GM23248 (cell line): Measurements from ENCODE around the gene PKN2. TPM values are rescaled to one million over a fixed set of nuclear protein-coding genes. Genes with fewer than 3 reads are reported as not detected.

ENCODE experiments used
- DNase-seq: peaks from one replicate; pipeline ENCODE4 v3.0.0-alpha.2; 2015
- H2AFZ ChIP-seq: fragments of 200-600 bp; sonication (generic); 2 replicates; pipeline ENCODE4 v1.6.1; 2016; ENCODE audit warnings: antibody characterized with exemption
- H3F3A ChIP-seq: fragments of 200-600 bp; sonication (generic); 2 replicates; pipeline ENCODE4 v1.6.1; 2016; ENCODE audit warnings: mild to moderate bottlenecking, antibody characterized with exemption, mixed run types; ENCODE audit not compliant: insufficient read depth
- H3K27ac ChIP-seq: fragments of 200-600 bp; sonication (generic); 2 replicates; pipeline ENCODE4 v1.5.1; 2016; ENCODE audit warnings: mild to moderate bottlenecking
- H3K27me3 ChIP-seq: fragments of 200-600 bp; sonication (generic); replicated peaks from 2 replicates; pipeline ENCODE4 v1.6.1; 2016; ENCODE audit warnings: mild to moderate bottlenecking; ENCODE audit not compliant: insufficient read depth
- H3K36me3 ChIP-seq: fragments of 200-600 bp; sonication (generic); 2 replicates; pipeline ENCODE4 v1.6.1; 2016; ENCODE audit warnings: low read depth, mild to moderate bottlenecking
- H3K4me1 ChIP-seq: fragments of 200-600 bp; sonication (generic); 2 replicates; pipeline ENCODE4 v1.6.1; 2016; ENCODE audit warnings: mild to moderate bottlenecking; ENCODE audit not compliant: insufficient read depth
- H3K4me2 ChIP-seq: fragments of 200-600 bp; sonication (generic); one replicate; pipeline ENCODE4 v1.6.1; 2016; ENCODE audit warnings: mild to moderate bottlenecking; ENCODE audit not compliant: unreplicated experiment
- H3K4me3 ChIP-seq: fragments of 200-600 bp; sonication (generic); 2 replicates; pipeline ENCODE4 v1.5.1; 2016; ENCODE audit warnings: mild to moderate bottlenecking
- H3K79me2 ChIP-seq: fragments of 200-600 bp; sonication (generic); 2 replicates; pipeline ENCODE4 v1.6.1; 2016; ENCODE audit warnings: mild to moderate bottlenecking; ENCODE audit not compliant: insufficient read depth
- H3K9ac ChIP-seq: fragments of 200-600 bp; sonication (generic); 2 replicates; pipeline ENCODE4 v1.6.1; 2016; ENCODE audit warnings: mild to moderate bottlenecking
- H3K9me2 ChIP-seq: fragments of 200-600 bp; sonication (generic); 2 replicates; pipeline ENCODE4 v1.6.1; 2016; ENCODE audit warnings: mixed run types, mild to moderate bottlenecking, moderate library complexity; ENCODE audit not compliant: insufficient read depth
- H3K9me3 ChIP-seq: fragments of 200-600 bp; sonication (generic); one replicate; pipeline ENCODE4 v1.6.1; 2017; ENCODE audit warnings: low read depth
- H4K20me1 ChIP-seq: fragments of 200-600 bp; sonication (generic); 2 replicates; pipeline ENCODE4 v1.6.0; 2016; ENCODE audit not compliant: insufficient read depth
- EZH2 ChIP-seq: fragments of 200-600 bp; sonication (generic); IDR thresholded peaks from 2 replicates; pipeline ENCODE4 v1.6.1; 2018; ENCODE audit warnings: antibody characterized with exemption, mild to moderate bottlenecking; ENCODE audit not compliant: insufficient read depth, poor library complexity, severe bottlenecking
- EZH2phosphoT487 ChIP-seq: fragments of 200-600 bp; sonication (generic); IDR thresholded peaks from 2 replicates; pipeline ENCODE4 v1.6.1; 2018; ENCODE audit warnings: antibody characterized with exemption, moderate library complexity, mild to moderate bottlenecking, low read depth; ENCODE audit not compliant: insufficient read depth
- WGBS, 2 experiments: methylation state at CpG; one replicate each; pipeline ENCODE4 v1.1.6; 2015 to 2017; ENCODE audit warnings: low lambda C conversion rate in 2 of 2, low coverage in 1 of 2; ENCODE audit errors: missing lambda C conversion rate in 2 of 2; 5-methylcytosine and 5-hydroxymethylcytosine counted together
- in situ Hi-C: fragments of 300-500 bp; cut with MboI; formaldehyde crosslinking; loops from 2 replicates; pipeline ENCODE4 v1.15.0; 2020
- polyA plus RNA-seq: library from polyadenylated mRNA; unstranded; fragments of >200 nt; fragmentation: Nextera tagmentation; extraction: Ambion mirVana; gene quantifications from 2 replicates; pipeline ENCODE4 v1.2.1, GENCODE V29; 2016
- total RNA-seq: library from RNA; depleted of rRNA; stranded (reverse); fragments of >200 nt; shearing (Covaris generic); gene quantifications from 2 replicates; pipeline ENCODE4 v1.2.3, GENCODE V29; 2014

PKN2 gene
- total and polyA plus RNA-seq, 2 experiments from 2014 or later = 24.0 to 32.6 TPM

- Histone ChIP-seq H3K9me3 (no peaks in the 10 kb centered on the region), H2AFZ (no peak overlapping the region), H4K20me1 (no peaks in the 10 kb centered on the region), H3K27ac (no peak overlapping the region), H3K4me1 (peaks cover 21% of the 10 kb centered on the region), H3K9ac (no peak overlapping the region), H3K9me2 (no peaks in the 10 kb centered on the region), H3K27me3 (no peaks in the 10 kb centered on the region), H3K79me2 (peaks cover 62% of the 10 kb centered on the region), H3F3A (no peaks in the 10 kb centered on the region), H3K4me3 (no peak overlapping the region), H3K36me3 (peaks cover 4% of the 10 kb centered on the region; the same call in 1 of the 2 replicates), H3K4me2 (no peak overlapping the region)
- in situ Hi-C loops = no loop called here
- DNase-seq = no peak
- WGBS, 2 experiments = 95 to 97% methylated on average over 6 of the region's 6 CpGs
- TF ChIP-seq EZH2phosphoT487 (no peak), EZH2 (no peak)
These were observed 58.5 kb downstream of the PKN2 start for GRCh38 chr1:88742531-88742930.

- Histone ChIP-seq H4K20me1 (no peaks in the 10 kb centered on the region), H3K9me2 (no peaks in the 10 kb centered on the region), H3K79me2 (peaks cover 53% of the 10 kb centered on the region), H3K4me1 (peaks cover 12% of the 10 kb centered on the region), H3K9ac (no peak overlapping the region), H2AFZ (no peak overlapping the region), H3K36me3 (peaks cover 4% of the 10 kb centered on the region; the same call in 1 of the 2 replicates), H3K4me3 (no peak overlapping the region), H3K27me3 (no peaks in the 10 kb centered on the region), H3K27ac (no peak overlapping the region), H3F3A (no peaks in the 10 kb centered on the region), H3K4me2 (no peak overlapping the region), H3K9me3 (no peaks in the 10 kb centered on the region)
- TF ChIP-seq EZH2 = no peak
- no peak for TF ChIP-seq EZH2phosphoT487
- no peak for DNase-seq
- in situ Hi-C loops = no loop called here
- 98 to 100% methylated on average over 3 of the region's 3 CpGs for WGBS, 2 experiments
These were observed 60.1 kb downstream of the PKN2 start for GRCh38 chr1:88744142-88744541.

- in situ Hi-C loops = no loop called here
- no peak overlapping the region for H3K27ac ChIP-seq
- H3K9me3 ChIP-seq = no peaks in the 10 kb centered on the region
- H3K27me3 ChIP-seq = no peaks in the 10 kb centered on the region
- TF ChIP-seq EZH2phosphoT487 (no peak), EZH2 (no peak)
- no peak overlapping the region for H3K9ac ChIP-seq
- H3K79me2 ChIP-seq = peaks cover 44% of the 10 kb centered on the region
- no peaks in the 10 kb centered on the region for H3K9me2 ChIP-seq
- no peak for DNase-seq
- no peak overlapping the region for H2AFZ ChIP-seq
- no peaks in the 10 kb centered on the region for H4K20me1 ChIP-seq
- 97 to 98% methylated on average over 2 of the region's 2 CpGs for WGBS, 2 experiments
- H3K4me1 ChIP-seq = 0 out of 2 replicates have a peak, but pooled peaks cover 2% of the 10 kb centered on the region
- H3K4me2 ChIP-seq = no peak overlapping the region
- peaks cover 4% of the 10 kb centered on the region; the same call in 1 of the 2 replicates for H3K36me3 ChIP-seq
- H3K4me3 ChIP-seq = no peak overlapping the region
- no peaks in the 10 kb centered on the region for H3F3A ChIP-seq
These were observed 62.8 kb downstream of the PKN2 start for GRCh38 chr1:88746916-88747315.

- in situ Hi-C loops = no loop called here
- no peak overlapping the region for H3K9ac ChIP-seq
- WGBS, 2 experiments = 98% methylated on average over 4 of the region's 4 CpGs
These were observed 67.6 kb downstream of the PKN2 start for GRCh38 chr1:88751714-88752113.

GRCh38 chr1:88753506-88753905 lies 69.4 kb downstream of the PKN2 start:
- H3F3A ChIP-seq = no peaks in the 10 kb centered on the region
- DNase-seq = no peak
- H2AFZ ChIP-seq = no peak overlapping the region
- no peak overlapping the region for H3K4me2 ChIP-seq
- no peaks in the 10 kb centered on the region for H3K27me3 ChIP-seq
- no peak for TF ChIP-seq EZH2phosphoT487
- no peak for TF ChIP-seq EZH2
- peaks cover 56% of the 10 kb centered on the region for H3K79me2 ChIP-seq
- in situ Hi-C loops = no loop called here
- H3K9me2 ChIP-seq = no peaks in the 10 kb centered on the region
- WGBS, 2 experiments = 94 to 99% methylated on average over 6 of the region's 6 CpGs
- H3K9me3 ChIP-seq = no peaks in the 10 kb centered on the region
- H3K27ac ChIP-seq = no peak overlapping the region
- no peak overlapping the region for H3K4me3 ChIP-seq
- peaks cover 7% of the 10 kb centered on the region for H3K36me3 ChIP-seq
- no peaks in the 10 kb centered on the region for H3K4me1 ChIP-seq
- H4K20me1 ChIP-seq = no peaks in the 10 kb centered on the region
- H3K9ac ChIP-seq = no peak overlapping the region

More at GRCh38 chr1:88751714-88752113, 67.6 kb downstream of the PKN2 start:
- no peak for DNase-seq
- H2AFZ ChIP-seq = no peak overlapping the region
- no peaks in the 10 kb centered on the region for H3K9me2 ChIP-seq
- no peak overlapping the region for H3K27ac ChIP-seq
- H3F3A ChIP-seq = no peaks in the 10 kb centered on the region
- TF ChIP-seq EZH2phosphoT487 (no peak), EZH2 (no peak)
- no peaks in the 10 kb centered on the region for H4K20me1 ChIP-seq
- no peaks in the 10 kb centered on the region for H3K4me1 ChIP-seq
- no peaks in the 10 kb centered on the region for H3K27me3 ChIP-seq
- H3K4me2 ChIP-seq = no peak overlapping the region
- peaks cover 54% of the 10 kb centered on the region for H3K79me2 ChIP-seq
- H3K4me3 ChIP-seq = no peak overlapping the region
- no peaks in the 10 kb centered on the region for H3K9me3 ChIP-seq
- H3K36me3 ChIP-seq = peaks cover 11% of the 10 kb centered on the region
